ENCODE results near the gene DPF1. TPM values are rescaled to one million over a fixed set of nuclear protein-coding genes. Genes with fewer than 3 reads are reported as not detected.

The DPF1 gene
- polyA plus RNA-seq (2013) = 3.0 TPM

DNA sequence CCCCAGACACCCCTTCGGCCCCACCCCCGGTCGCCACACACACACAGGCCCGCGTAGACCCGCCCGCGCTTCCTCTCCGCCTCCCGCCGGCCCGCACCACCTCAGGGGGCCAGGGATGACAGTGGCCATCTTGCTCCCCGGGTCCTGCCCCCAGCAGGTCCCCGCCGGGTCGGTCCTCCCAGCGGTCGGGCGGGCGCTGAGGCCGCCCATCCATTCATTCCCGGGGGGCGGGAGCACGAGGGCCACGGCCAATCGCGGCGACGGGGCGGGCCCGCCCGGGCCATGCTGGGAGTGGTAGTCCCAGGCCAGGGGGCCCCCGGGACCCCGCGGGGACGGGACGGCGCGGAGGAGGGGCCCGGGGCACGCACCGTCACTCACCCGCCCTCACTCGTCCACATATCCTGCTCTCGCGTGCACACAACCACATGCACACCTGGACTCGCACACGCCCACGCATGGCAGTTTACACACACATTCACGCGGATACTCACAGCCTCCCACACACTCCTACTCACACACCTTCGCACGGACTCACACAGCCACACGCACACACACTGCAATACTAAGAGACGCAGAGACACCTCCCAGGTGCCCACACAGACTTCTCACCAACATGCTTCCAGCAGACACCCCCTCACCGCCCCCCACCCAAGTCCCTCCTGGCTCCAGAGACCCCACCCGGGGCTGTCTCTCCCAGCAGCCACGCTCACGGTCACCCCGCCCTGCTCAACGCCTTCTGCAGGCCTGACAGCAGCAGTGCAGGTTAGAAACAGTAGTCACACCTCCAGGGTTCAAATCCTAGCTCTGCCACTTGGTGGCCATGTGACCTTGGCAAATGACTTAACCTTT is at the start of gene DPF1:
Gene DPF1 (minus strand): TSS at position 209 of the 849 bp plus-strand sequence. CDS start 80 bp downstream, at position 129.
- Histone ChIP-seq H3K4me1 (ENCODE audit: control extremely low read depth in 1 of 4, control insufficient read depth in 4 of 4, insufficient read depth in 4 of 4, low read length in 3 of 4) (peaks cover 0 to 27% (median 21%) of the 10 kb centered on the region in 4 experiments), H3K4me3 (ENCODE audit: control insufficient read depth in 1 of 7, extremely low read depth in 1 of 7, insufficient read depth in 4 of 7, low read depth in 2 of 7, low read length in 6 of 7) (peak within 1 kb of the TSS in 6 of 7 experiments; percentile 32 to 80 (median 56)), H3K9me3 (ENCODE audit: control extremely low read depth in 1 of 5, control insufficient read depth in 4 of 5, insufficient read depth in 2 of 5, low read depth in 1 of 5, low read length in 4 of 5) (no peaks in the 10 kb centered on the region), H3K27me3 (replicated peaks in 2 of 5; ENCODE audit: control insufficient read depth in 4 of 5, insufficient read depth in 5 of 5, low read length in 4 of 5) (peaks cover 8 to 80% (median 27%) of the 10 kb centered on the region in 5 experiments), H3K27ac (ENCODE audit: insufficient read depth in 1 of 2, low read depth in 1 of 2, low read length in 2 of 2, poor library complexity in 1 of 2, severe bottlenecking in 2 of 2) (no peak within 1 kb of the TSS), H3K36me3 (ENCODE audit: control insufficient read depth in 4 of 4, insufficient read depth in 4 of 4, low read length in 3 of 4) (no peaks in the 10 kb centered on the region)
- WGBS (ENCODE audit: insufficient coverage) = under 1% methylated on average over 57 of the region's 61 CpGs
- POLR2A ChIA-PET = no interaction called here
- peak; percentile 63 to 81 (median 67) for DNase-seq
- CTCF ChIA-PET = interaction anchor here (1.1 to 1.7 kb wide), 6 partner anchors 9 to 321 kb away, joined by 3 to 8 read pairs (median 4); no protein-coding TSS in a partner anchor

GRCh38 chr19:38273499-38273898 is 49.5 kb upstream of the DPF1 start:
- ChIA-PET CTCF (interaction anchor here (0.8 to 1.6 kb wide), 2 partner anchors 8 to 29 kb away, joined by 3 to 4 read pairs; no protein-coding TSS in a partner anchor), POLR2A (no interaction called here)
- Histone ChIP-seq H3K9me3 (ENCODE audit: control extremely low read depth in 1 of 5, control insufficient read depth in 4 of 5, insufficient read depth in 2 of 5, low read depth in 1 of 5, low read length in 4 of 5) (no peaks in the 10 kb centered on the region), H3K4me1 (ENCODE audit: control extremely low read depth in 1 of 4, control insufficient read depth in 4 of 4, insufficient read depth in 4 of 4, low read length in 3 of 4) (peaks cover 0 to 14% (median 4%) of the 10 kb centered on the region in 4 experiments), H3K27ac (ENCODE audit: insufficient read depth in 1 of 2, low read depth in 1 of 2, low read length in 2 of 2, poor library complexity in 1 of 2, severe bottlenecking in 2 of 2) (no peak overlapping the region), H3K36me3 (ENCODE audit: control insufficient read depth in 4 of 4, insufficient read depth in 4 of 4, low read length in 3 of 4) (peaks cover 0 to 11% (median 4%) of the 10 kb centered on the region in 4 experiments), H3K4me3 (ENCODE audit: control insufficient read depth in 1 of 7, extremely low read depth in 1 of 7, insufficient read depth in 4 of 7, low read depth in 2 of 7, low read length in 6 of 7) (no peak overlapping the region), H3K27me3 (replicated peaks in 2 of 5; ENCODE audit: control insufficient read depth in 4 of 5, insufficient read depth in 5 of 5, low read length in 4 of 5) (no peaks in the 10 kb centered on the region)
- 29% methylated on average over 1 of the region's 2 CpGs for WGBS (ENCODE audit: insufficient coverage)
- no peak for DNase-seq

DNA sequence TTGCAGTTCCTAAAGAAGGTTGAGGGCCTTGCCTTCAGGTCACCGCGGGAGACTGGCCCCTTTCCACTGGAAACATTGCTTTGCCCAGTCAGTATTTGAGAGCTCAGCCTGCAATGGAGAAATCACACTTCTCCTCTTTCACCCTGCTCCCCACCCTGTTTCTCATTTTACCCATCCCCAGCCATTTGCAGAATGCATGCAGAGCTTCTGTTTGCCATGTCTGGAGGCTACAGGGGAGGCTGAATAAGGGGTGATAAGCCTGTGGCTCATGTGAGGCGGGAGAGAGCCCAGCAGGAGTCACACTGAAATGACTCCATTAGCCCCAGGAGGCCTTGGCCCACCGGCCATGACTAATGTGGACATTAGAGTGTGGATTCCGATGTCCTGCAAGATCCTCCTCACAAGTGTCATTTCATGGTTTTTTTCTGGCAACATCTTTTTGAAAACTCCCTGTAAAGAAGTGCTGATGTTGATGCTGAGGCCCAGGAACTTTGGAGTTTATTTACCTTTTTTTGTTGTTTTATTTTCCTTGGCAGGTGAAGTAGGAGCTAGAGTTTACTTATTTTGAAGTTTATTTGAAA is 46.7 kb upstream of the DPF1 start:
- WGBS (ENCODE audit: insufficient coverage) = 100% methylated on average over 5 of the region's 5 CpGs
- ChIA-PET CTCF (interaction anchor here (0.7 to 1.5 kb wide), 5 partner anchors 10 to 15 kb away, joined by 3 to 5 read pairs (median 4); no protein-coding TSS in a partner anchor), POLR2A (interaction anchor here (0.6 kb wide), 1 partner anchor 87 kb away, joined by 3 read pairs; no protein-coding TSS in a partner anchor)
- Histone ChIP-seq H3K36me3 (ENCODE audit: control insufficient read depth in 4 of 4, insufficient read depth in 4 of 4, low read length in 3 of 4) (peaks cover 0 to 7% (median 2%) of the 10 kb centered on the region in 4 experiments), H3K9me3 (ENCODE audit: control extremely low read depth in 1 of 5, control insufficient read depth in 4 of 5, insufficient read depth in 2 of 5, low read depth in 1 of 5, low read length in 4 of 5) (no peaks in the 10 kb centered on the region), H3K27me3 (replicated peaks in 2 of 5; ENCODE audit: control insufficient read depth in 4 of 5, insufficient read depth in 5 of 5, low read length in 4 of 5) (no peaks in the 10 kb centered on the region), H3K4me1 (ENCODE audit: control extremely low read depth in 1 of 4, control insufficient read depth in 4 of 4, insufficient read depth in 4 of 4, low read length in 3 of 4) (peaks cover 1 to 42% (median 31%) of the 10 kb centered on the region in 4 experiments), H3K27ac (ENCODE audit: insufficient read depth in 1 of 2, low read depth in 1 of 2, low read length in 2 of 2, poor library complexity in 1 of 2, severe bottlenecking in 2 of 2) (peak overlapping the region in 1 of 2 experiments; percentile 53), H3K4me3 (ENCODE audit: control insufficient read depth in 1 of 7, extremely low read depth in 1 of 7, insufficient read depth in 4 of 7, low read depth in 2 of 7, low read length in 6 of 7) (no peak overlapping the region)
- DNase-seq = peak in 1 of 3 donors; percentile 20

GRCh38 chr19:38268539-38268938 is 44.5 kb upstream of the DPF1 start:
- 100% methylated on average over 1 of the region's 8 CpGs for WGBS (ENCODE audit: insufficient coverage)
- H3K4me3 ChIP-seq (ENCODE audit: control insufficient read depth in 1 of 7, extremely low read depth in 1 of 7, insufficient read depth in 4 of 7, low read depth in 2 of 7, low read length in 6 of 7) = peak overlapping the region in 1 of 7 experiments; percentile 31
- CTCF ChIA-PET = interaction anchor here (1.0 to 2.2 kb wide), 3 partner anchors 9 to 61 kb away, joined by 3 to 6 read pairs (median 4); no protein-coding TSS in a partner anchor

DNA sequence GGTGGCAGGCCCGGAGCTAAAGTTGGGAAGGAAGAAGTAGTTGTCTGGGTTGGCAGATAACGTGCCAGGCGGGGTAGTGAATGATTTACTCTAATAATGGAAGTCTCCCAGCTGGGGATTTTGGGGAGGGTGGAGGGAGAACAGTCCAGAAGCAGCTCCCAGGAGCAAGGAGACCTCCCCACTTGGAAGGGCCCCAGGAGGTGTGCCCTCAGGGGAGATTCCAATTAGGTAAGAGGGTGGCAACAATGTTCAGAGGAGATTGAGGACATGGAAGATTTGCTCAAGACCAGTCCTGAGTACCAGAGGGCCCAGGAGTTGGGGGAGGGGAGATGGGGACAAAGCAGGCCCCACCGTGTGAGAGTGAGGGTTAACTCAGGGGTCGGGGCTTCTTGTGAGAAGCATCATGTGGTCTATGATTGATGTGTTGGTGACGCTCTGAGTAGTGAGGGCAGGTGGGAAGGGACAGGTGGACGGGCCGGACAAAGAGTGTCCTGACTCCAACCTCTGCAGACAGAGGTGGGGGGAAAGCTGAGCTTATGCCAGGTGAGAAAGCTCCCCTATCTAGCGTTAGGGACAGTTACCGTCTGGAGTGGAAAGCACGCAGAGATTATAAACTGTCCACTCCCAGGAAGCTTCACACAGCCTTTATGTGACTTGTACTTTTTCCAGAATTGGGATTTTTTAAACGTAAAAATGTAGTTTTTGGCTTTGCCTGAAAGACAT is 43.9 kb upstream of the DPF1 start:
- Histone ChIP-seq H3K9me3 (ENCODE audit: control extremely low read depth in 1 of 5, control insufficient read depth in 4 of 5, insufficient read depth in 2 of 5, low read depth in 1 of 5, low read length in 4 of 5) (no peaks in the 10 kb centered on the region), H3K36me3 (ENCODE audit: control insufficient read depth in 4 of 4, insufficient read depth in 4 of 4, low read length in 3 of 4) (peaks cover 0 to 4% (median 1%) of the 10 kb centered on the region in 4 experiments), H3K4me1 (ENCODE audit: control extremely low read depth in 1 of 4, control insufficient read depth in 4 of 4, insufficient read depth in 4 of 4, low read length in 3 of 4) (peaks cover 3 to 59% (median 53%) of the 10 kb centered on the region in 4 experiments), H3K27ac (ENCODE audit: insufficient read depth in 1 of 2, low read depth in 1 of 2, low read length in 2 of 2, poor library complexity in 1 of 2, severe bottlenecking in 2 of 2) (peak overlapping the region in 1 of 2 experiments; percentile 64), H3K4me3 (ENCODE audit: control insufficient read depth in 1 of 7, extremely low read depth in 1 of 7, insufficient read depth in 4 of 7, low read depth in 2 of 7, low read length in 6 of 7) (peak overlapping the region in 3 of 7 experiments; percentile 11 to 39 (median 31)), H3K27me3 (replicated peaks in 2 of 5; ENCODE audit: control insufficient read depth in 4 of 5, insufficient read depth in 5 of 5, low read length in 4 of 5) (no peaks in the 10 kb centered on the region)
- CTCF ChIA-PET = interaction anchor here (1.0 to 2.2 kb wide), 5 partner anchors 9 to 61 kb away, joined by 3 to 6 read pairs (median 4); no protein-coding TSS in a partner anchor
- 52% methylated on average over 9 of the region's 12 CpGs for WGBS (ENCODE audit: insufficient coverage)
- peak in 1 of 3 donors; percentile 32 for DNase-seq
- POLR2A ChIA-PET = no interaction called here

More at GRCh38 chr19:38268539-38268938, 44.5 kb upstream of the DPF1 start:
- Histone ChIP-seq H3K4me1 (ENCODE audit: control extremely low read depth in 1 of 4, control insufficient read depth in 4 of 4, insufficient read depth in 4 of 4, low read length in 3 of 4) (peaks cover 3 to 55% (median 50%) of the 10 kb centered on the region in 4 experiments), H3K36me3 (ENCODE audit: control insufficient read depth in 4 of 4, insufficient read depth in 4 of 4, low read length in 3 of 4) (peaks cover 0 to 5% (median 2%) of the 10 kb centered on the region in 4 experiments), H3K27me3 (replicated peaks in 2 of 5; ENCODE audit: control insufficient read depth in 4 of 5, insufficient read depth in 5 of 5, low read length in 4 of 5) (no peaks in the 10 kb centered on the region), H3K9me3 (ENCODE audit: control extremely low read depth in 1 of 5, control insufficient read depth in 4 of 5, insufficient read depth in 2 of 5, low read depth in 1 of 5, low read length in 4 of 5) (no peaks in the 10 kb centered on the region), H3K27ac (ENCODE audit: insufficient read depth in 1 of 2, low read depth in 1 of 2, low read length in 2 of 2, poor library complexity in 1 of 2, severe bottlenecking in 2 of 2) (no peak overlapping the region)
- POLR2A ChIA-PET = no interaction called here
- peak in 2 of 3 donors; percentile 61 to 68 for DNase-seq

DNA sequence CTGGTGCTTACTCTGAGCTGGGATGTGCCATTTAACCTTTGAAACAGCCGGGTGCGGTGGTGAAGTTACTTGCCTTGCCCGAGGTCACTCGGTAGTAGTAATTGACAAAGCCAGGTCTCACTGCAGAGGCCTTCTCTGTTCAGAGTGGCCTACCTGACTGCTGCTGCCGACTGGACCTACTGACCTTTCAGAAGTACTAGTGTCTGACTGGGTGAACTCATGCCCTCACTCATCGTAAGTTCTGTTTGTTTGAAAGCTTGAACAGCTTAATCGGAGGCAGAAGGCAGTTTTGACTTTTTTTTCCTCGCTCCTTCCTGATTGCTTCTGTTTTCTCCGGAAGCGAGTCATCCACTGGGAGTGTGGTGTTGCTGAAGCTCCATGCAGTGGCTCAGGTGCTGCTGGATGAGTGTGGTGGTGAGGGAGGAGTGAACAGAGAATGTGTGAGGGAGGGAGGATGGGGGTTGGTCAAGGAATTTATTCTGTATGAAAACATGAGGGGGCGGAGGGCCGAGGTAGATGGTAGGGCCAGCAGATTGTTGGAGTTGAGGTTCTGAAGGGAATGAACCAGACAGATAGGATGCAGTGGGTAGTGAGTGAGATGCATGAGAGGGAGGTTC is 43.1 kb upstream of the DPF1 start:
- H3K27ac ChIP-seq (ENCODE audit: insufficient read depth in 1 of 2, low read depth in 1 of 2, low read length in 2 of 2, poor library complexity in 1 of 2, severe bottlenecking in 2 of 2) = peak overlapping the region in 1 of 2 experiments; percentile 64
- 80% methylated on average over 8 of the region's 12 CpGs for WGBS (ENCODE audit: insufficient coverage)
- no peaks in the 10 kb centered on the region for H3K9me3 ChIP-seq (ENCODE audit: control extremely low read depth in 1 of 5, control insufficient read depth in 4 of 5, insufficient read depth in 2 of 5, low read depth in 1 of 5, low read length in 4 of 5)
- H3K4me3 ChIP-seq (ENCODE audit: control insufficient read depth in 1 of 7, extremely low read depth in 1 of 7, insufficient read depth in 4 of 7, low read depth in 2 of 7, low read length in 6 of 7) = peak overlapping the region in 4 of 7 experiments; percentile 11 to 47 (median 25)
- no peak for DNase-seq
- peaks cover 0 to 4% (median 0%) of the 10 kb centered on the region in 4 experiments for H3K36me3 ChIP-seq (ENCODE audit: control insufficient read depth in 4 of 4, insufficient read depth in 4 of 4, low read length in 3 of 4)
- ChIA-PET POLR2A (no interaction called here), CTCF (interaction anchor here (0.8 to 2.4 kb wide), 8 partner anchors 10 to 65 kb away, joined by 3 to 9 read pairs (median 4); no protein-coding TSS in a partner anchor)
- H3K27me3 ChIP-seq (replicated peaks in 2 of 5; ENCODE audit: control insufficient read depth in 4 of 5, insufficient read depth in 5 of 5, low read length in 4 of 5) = no peaks in the 10 kb centered on the region
- peaks cover 3 to 61% (median 53%) of the 10 kb centered on the region in 4 experiments for H3K4me1 ChIP-seq (ENCODE audit: control extremely low read depth in 1 of 4, control insufficient read depth in 4 of 4, insufficient read depth in 4 of 4, low read length in 3 of 4)

All from common myeloid progenitor, CD34-positive (primary cell).